GM19455 (cell line): ENCODE measurements around the gene CHPF2.

Experiments
- ATAC-seq: cut with Tn5 transposase; IDR thresholded peaks from one replicate; pipeline ENCODE4 v1.9.1; 2021; ENCODE audit not compliant: unreplicated experiment

Gene CHPF2

GRCh38 chr7:151260471-151260870 lies 28.2 kb downstream of the CHPF2 start:
- ATAC-seq, result no peak

- ATAC-seq, result no peak
Observed at GRCh38 chr7:151260883-151261282, 28.6 kb downstream of the CHPF2 start.

GRCh38 chr7:151261529-151261928 lies 29.2 kb downstream of the CHPF2 start:
- no peak for ATAC-seq

GRCh38 chr7:151264615-151265014 lies 32.3 kb downstream of the CHPF2 start:
- ATAC-seq, result no peak

GRCh38 chr7:151265351-151265931 lies 33.2 kb downstream of the CHPF2 start:
- no peak for ATAC-seq

- ATAC-seq, result no peak
Observed at GRCh38 chr7:151269511-151269910, 37.2 kb downstream of the CHPF2 start.

- ATAC-seq, result no peak
Observed at GRCh38 chr7:151271699-151272355, 39.5 kb downstream of the CHPF2 start.

- no peak for ATAC-seq
Observed at GRCh38 chr7:151272405-151272804, 40.1 kb downstream of the CHPF2 start.

- no peak for ATAC-seq
Observed at GRCh38 chr7:151272877-151273276, 40.6 kb downstream of the CHPF2 start.

- no peak for ATAC-seq
Observed at GRCh38 chr7:151273651-151274390, 41.5 kb downstream of the CHPF2 start.

- no peak for ATAC-seq
Observed at GRCh38 chr7:151274396-151274795, 42.1 kb downstream of the CHPF2 start.

GRCh38 chr7:151274936-151275812 lies 42.9 kb downstream of the CHPF2 start:
- no peak for ATAC-seq

GRCh38 chr7:151275813-151276577 lies 43.7 kb downstream of the CHPF2 start:
- ATAC-seq, result no peak

GRCh38 chr7:151276666-151277590 lies 44.6 kb downstream of the CHPF2 start:
- no peak for ATAC-seq

- ATAC-seq, result no peak
Observed at GRCh38 chr7:151277631-151278030, 45.3 kb downstream of the CHPF2 start.

- no peak for ATAC-seq
Observed at GRCh38 chr7:151278949-151279348, 46.7 kb downstream of the CHPF2 start.

GRCh38 chr7:151279868-151280267 lies 47.6 kb downstream of the CHPF2 start:
- no peak for ATAC-seq

- no peak for ATAC-seq
Observed at GRCh38 chr7:151280388-151281019, 48.2 kb downstream of the CHPF2 start.

GRCh38 chr7:151281686-151282085 lies 49.4 kb downstream of the CHPF2 start:
- no peak for ATAC-seq
